ENCODE results near the gene NTM. TPM values are rescaled to one million over a fixed set of nuclear protein-coding genes. Genes with fewer than 3 reads are reported as not detected.

The NTM gene
- total RNA-seq, 1 experiment from 2014 or later = 8.6 TPM

DNA sequence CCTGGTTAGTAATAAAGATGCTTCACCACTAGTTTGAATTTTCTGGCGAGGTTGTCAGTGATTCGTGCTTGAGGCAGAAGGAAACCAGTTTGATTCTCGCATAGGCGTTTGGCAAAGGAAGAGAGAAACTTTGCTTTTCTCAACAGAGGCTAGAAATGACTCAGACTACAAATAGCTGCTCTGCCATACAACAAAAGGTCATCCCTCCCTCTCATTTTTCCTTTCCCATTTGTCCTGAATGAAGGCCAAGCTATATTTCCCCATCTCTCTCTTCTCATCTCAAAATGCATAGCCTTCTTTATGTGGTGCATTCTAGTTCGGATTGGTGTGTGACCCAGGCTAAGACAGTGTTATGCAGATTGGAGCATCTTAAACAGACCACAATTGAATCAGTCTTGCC is 741.4 kb downstream of the NTM start:
- H3K4me3 ChIP-seq (ENCODE audit: low read depth, low read length, poor library complexity, severe bottlenecking) = no peak overlapping the region
- DNase-seq (ENCODE audit: low spot score) = no peak
- no peaks in the 10 kb centered on the region for H3K27me3 ChIP-seq (replicated peaks; ENCODE audit: insufficient read depth, low read depth, low read length, poor library complexity)
- no peaks in the 10 kb centered on the region for H3K36me3 ChIP-seq (ENCODE audit: insufficient read depth, low read length, poor library complexity, severe bottlenecking)
- no TSS peak for BruUV-seq (replicated peaks)
- no peak for TF ChIP-seq EZH2 (IDR thresholded peaks at IDR 0.05; ENCODE audit: borderline replicate concordance, low read depth, low read length, poor library complexity, severe bottlenecking)
- TF ChIP-seq, protein P1, sequence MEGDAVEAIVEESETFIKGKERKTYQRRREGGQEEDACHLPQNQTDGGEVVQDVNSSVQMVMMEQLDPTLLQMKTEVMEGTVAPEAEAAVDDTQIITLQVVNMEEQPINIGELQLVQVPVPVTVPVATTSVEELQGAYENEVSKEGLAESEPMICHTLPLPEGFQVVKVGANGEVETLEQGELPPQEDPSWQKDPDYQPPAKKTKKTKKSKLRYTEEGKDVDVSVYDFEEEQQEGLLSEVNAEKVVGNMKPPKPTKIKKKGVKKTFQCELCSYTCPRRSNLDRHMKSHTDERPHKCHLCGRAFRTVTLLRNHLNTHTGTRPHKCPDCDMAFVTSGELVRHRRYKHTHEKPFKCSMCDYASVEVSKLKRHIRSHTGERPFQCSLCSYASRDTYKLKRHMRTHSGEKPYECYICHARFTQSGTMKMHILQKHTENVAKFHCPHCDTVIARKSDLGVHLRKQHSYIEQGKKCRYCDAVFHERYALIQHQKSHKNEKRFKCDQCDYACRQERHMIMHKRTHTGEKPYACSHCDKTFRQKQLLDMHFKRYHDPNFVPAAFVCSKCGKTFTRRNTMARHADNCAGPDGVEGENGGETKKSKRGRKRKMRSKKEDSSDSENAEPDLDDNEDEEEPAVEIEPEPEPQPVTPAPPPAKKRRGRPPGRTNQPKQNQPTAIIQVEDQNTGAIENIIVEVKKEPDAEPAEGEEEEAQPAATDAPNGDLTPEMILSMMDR (conservative IDR thresholded peaks at IDR 0.05; ENCODE audit: low read depth, low read length) = no peak
- H3K27ac ChIP-seq (ENCODE audit: low read depth, low read length, poor library complexity, severe bottlenecking) = no peak overlapping the region
- ChIA-PET POLR2A (ENCODE audit: low non-redundant PET) (no interaction called here), CTCF (no interaction called here)
- intact Hi-C loops (cut with micrococcal nuclease; ENCODE audit: unreplicated experiment) = no loop called here
- H3K4me1 ChIP-seq (ENCODE audit: insufficient read depth, low read length, poor library complexity, severe bottlenecking) = peaks cover 6% of the 10 kb centered on the region
- peaks cover under 1% of the 10 kb centered on the region for H3K9me3 ChIP-seq (ENCODE audit: low read depth, low read length, poor library complexity, severe bottlenecking)

DNA sequence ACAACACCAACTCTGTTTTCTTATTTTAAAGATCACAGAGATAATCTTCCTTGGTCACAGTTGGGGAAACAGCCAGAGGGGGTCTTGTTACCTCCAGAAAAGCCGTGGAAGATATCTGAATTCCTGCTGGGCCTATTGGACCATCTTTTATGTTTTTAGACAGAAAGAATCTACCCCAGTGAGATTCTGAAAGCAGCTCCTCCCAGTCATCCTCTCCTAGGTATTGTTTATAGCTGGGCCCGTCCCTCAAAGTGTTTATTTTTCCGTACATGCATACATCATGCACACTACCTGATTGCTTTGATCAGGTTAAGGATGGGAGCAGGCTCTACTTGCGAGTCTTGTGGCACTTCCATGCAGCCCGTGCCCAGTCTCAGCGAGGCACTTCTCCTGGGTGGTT is 742.4 kb downstream of the NTM start:
- H3K27ac ChIP-seq (ENCODE audit: low read depth, low read length, poor library complexity, severe bottlenecking) = no peak overlapping the region
- ChIA-PET CTCF (no interaction called here), POLR2A (ENCODE audit: low non-redundant PET) (no interaction called here)
- no TSS peak for BruUV-seq (replicated peaks)
- DNase-seq (ENCODE audit: low spot score) = no peak
- H3K4me3 ChIP-seq (ENCODE audit: low read depth, low read length, poor library complexity, severe bottlenecking) = no peak overlapping the region
- H3K4me1 ChIP-seq (ENCODE audit: insufficient read depth, low read length, poor library complexity, severe bottlenecking) = peaks cover 6% of the 10 kb centered on the region
- intact Hi-C loops (cut with micrococcal nuclease; ENCODE audit: unreplicated experiment) = no loop called here
- H3K9me3 ChIP-seq (ENCODE audit: low read depth, low read length, poor library complexity, severe bottlenecking) = no peaks in the 10 kb centered on the region
- H3K36me3 ChIP-seq (ENCODE audit: insufficient read depth, low read length, poor library complexity, severe bottlenecking) = no peaks in the 10 kb centered on the region
- TF ChIP-seq, protein P1 (conservative IDR thresholded peaks at IDR 0.05; ENCODE audit: low read depth, low read length) = no peak
- no peak for TF ChIP-seq EZH2 (IDR thresholded peaks at IDR 0.05; ENCODE audit: borderline replicate concordance, low read depth, low read length, poor library complexity, severe bottlenecking)
- no peaks in the 10 kb centered on the region for H3K27me3 ChIP-seq (replicated peaks; ENCODE audit: insufficient read depth, low read depth, low read length, poor library complexity)

DNA sequence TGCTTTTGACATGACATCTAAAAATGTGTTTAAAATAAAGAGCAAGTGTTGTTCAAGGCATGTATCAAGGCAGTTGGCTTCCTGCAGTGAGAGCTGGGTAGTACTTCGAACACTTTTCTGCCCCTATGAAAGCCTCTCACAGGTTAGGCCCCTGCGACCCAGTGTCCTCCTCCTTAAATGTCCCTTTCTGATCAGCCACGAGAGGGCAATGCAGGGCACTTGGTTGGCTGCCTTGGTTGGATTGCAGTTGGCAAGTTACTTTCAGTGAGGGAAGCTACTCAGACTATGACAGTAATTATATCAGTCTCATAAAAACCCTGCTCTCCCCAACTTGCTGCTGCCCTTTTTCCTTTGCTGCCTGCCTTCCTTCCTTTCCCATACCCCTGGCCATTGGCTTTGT is 743.8 kb downstream of the NTM start:
- CTCF ChIA-PET = no interaction called here
- Histone ChIP-seq H3K4me1 (ENCODE audit: insufficient read depth, low read length, poor library complexity, severe bottlenecking) (peaks cover 9% of the 10 kb centered on the region), H3K27me3 (replicated peaks; ENCODE audit: insufficient read depth, low read depth, low read length, poor library complexity) (no peaks in the 10 kb centered on the region), H3K27ac (ENCODE audit: low read depth, low read length, poor library complexity, severe bottlenecking) (no peak overlapping the region), H3K9me3 (ENCODE audit: low read depth, low read length, poor library complexity, severe bottlenecking) (no peaks in the 10 kb centered on the region), H3K4me3 (ENCODE audit: low read depth, low read length, poor library complexity, severe bottlenecking) (no peak overlapping the region), H3K36me3 (ENCODE audit: insufficient read depth, low read length, poor library complexity, severe bottlenecking) (no peaks in the 10 kb centered on the region)
- intact Hi-C loops (cut with micrococcal nuclease; ENCODE audit: unreplicated experiment) = no loop called here
- TF ChIP-seq, protein P1 (conservative IDR thresholded peaks at IDR 0.05; ENCODE audit: low read depth, low read length) = peak; percentile 65
- no peak for TF ChIP-seq EZH2 (IDR thresholded peaks at IDR 0.05; ENCODE audit: borderline replicate concordance, low read depth, low read length, poor library complexity, severe bottlenecking)
- POLR2A ChIA-PET (ENCODE audit: low non-redundant PET) = no interaction called here
- no TSS peak for BruUV-seq (replicated peaks)
- DNase-seq (ENCODE audit: low spot score) = peak; percentile 62
